OCI-M1 (cell line): ENCODE measurements around the gene PRKCE.

ENCODE experiments used
- DNase-seq: peaks from one replicate; lab custom pipeline; 2025; lab: John Stamatoyannopoulos, UW

Gene PRKCE

DNA sequence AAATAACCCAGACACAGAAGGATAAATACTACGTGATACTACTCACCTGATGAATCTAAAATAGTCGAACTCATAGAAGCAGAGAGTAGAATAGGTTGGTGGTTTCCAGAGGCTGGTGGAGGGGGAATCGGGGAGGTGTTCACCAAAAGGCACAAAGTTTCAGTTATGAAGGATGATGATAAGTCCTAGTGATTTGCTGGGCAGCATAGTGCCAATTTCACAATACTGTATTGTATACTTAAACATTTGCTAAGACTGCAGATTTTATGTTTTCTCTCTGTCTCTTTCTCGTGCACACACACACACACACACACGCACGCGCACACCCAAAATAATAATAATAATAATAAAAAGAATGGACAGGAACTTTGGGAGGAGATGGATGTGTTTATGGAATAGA lies 425.4 kb downstream of the PRKCE start:
- no peak for DNase-seq

DNA sequence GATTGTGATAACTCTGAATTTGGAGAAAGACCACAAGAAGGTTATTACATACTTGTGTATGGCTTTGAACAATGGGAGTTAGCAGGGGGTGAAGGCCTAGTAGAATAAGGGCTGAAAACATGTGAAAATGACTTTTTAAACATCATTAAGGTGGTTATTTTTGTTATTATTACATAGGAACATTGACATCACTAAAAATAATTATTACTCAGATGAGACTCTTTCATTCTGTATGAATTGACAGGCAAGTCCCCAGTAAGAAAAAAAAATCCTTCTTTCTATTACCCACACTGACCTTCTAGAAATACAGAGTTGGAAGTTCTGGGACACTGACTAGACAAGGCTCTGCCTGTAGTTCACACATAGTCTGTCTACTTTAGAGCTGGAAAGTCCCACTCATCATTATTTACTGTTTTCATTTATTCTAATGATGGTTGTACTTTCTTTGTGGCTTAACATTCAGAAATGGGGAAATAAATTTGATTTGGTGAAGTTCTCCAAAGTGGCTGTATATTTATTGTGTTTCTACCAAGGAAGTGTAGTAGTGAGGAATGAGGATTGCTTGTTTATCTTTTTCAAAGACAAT lies 426.1 kb downstream of the PRKCE start:
- DNase-seq, result no peak

DNA sequence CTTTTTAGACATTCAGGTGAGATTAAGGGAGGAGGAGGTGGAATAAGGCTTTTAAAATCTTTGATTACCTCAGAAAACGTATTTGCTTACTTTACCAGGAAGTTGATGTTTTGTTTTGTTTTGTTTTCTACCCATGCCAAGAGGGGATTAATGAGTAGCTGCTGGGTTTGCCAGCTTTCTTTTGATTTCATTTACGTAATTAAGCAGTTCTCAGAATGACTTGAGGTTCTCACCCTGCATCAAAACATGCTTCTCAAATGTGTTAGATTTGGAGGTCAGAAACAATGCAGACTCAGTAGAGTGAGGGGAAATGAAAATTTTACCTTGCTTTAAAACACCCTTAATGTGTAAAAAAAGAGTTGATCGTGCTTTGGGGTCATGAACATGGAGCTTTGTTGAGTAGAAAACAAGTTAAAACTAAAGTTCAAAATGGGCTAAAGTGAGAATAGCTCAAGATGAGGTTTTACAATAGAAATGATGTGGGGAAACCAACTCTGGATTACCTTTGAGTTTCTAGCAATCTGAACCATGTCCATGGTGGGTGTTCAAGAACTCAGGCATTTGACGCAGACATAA lies 428.6 kb downstream of the PRKCE start:
- no peak for DNase-seq

DNA sequence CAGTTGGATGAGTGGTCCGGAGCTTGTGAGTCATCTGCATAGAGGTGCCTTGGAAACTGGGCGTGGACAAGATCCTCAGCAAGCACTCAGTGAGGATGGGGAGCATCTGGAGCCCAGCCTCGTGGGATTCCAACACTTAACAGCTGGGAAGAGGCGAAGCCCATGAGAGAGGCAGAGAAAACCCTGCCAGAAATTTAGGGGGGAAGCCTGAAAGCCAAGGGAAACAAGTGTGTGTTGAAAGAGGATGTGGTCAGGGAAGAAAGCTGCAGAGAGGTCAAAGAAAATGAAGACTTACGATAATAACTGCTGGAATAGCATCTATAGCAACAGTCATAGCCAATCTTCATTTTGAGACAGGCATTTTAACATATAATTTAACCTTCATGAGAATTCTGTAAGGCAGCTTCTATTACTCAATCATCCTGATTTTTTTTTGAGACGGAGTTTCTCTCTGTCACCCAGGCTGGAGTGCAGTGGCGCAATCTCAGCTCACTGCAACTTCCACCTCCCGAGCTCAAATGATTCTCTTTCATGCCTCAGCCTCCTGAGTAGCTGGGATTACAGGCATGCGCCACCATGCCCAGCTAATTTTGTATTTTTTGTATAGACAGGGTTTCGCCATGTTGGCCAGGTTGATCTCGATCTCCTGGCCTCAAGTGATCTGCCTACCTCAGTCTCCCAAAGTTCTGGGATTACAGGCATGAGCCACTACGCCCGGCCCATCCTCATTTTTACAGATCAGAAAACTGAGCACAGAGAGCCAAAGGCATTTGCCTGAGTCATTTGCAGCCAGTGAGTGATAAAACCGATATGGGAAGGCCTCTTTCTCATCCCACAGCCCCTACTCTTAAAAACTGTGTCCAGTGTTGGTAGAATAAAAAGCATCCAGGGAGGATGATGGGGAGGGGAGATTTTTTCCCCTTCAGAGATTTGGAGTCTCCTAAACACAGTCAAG lies 431.3 kb downstream of the PRKCE start:
- no peak for DNase-seq

DNA sequence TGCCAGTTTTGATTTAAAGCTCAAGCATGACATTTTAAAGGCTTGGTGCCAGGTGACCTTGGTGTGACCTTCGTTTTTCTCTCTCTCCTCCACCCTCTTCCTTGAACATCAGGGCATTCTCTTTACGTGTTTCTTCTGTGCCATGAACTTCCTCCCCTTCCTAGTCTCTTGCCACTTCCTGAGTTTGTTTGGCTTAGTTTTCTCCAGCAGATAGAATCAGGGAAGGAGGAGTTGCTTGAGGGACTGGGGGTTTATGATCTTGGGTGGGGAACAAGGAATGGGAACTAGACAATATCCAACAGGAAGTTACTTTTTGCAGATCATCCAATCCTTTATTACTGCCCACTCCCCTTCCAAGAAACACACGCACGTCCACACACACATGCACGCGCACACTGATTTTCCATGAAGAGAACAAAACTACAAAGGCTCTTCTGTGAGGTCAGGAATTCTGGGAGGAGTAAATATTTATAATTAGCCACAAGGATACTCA lies 435.1 kb downstream of the PRKCE start:
- no peak for DNase-seq

- no peak for DNase-seq
These were observed 436.0 kb downstream of the PRKCE start for GRCh38 chr2:46087492-46087891.

- DNase-seq, result no peak
These were observed 439.5 kb downstream of the PRKCE start for GRCh38 chr2:46091004-46091403.

GRCh38 chr2:46091961-46092667 lies 440.6 kb downstream of the PRKCE start:
- no peak for DNase-seq

GRCh38 chr2:46094689-46095088 lies 443.2 kb downstream of the PRKCE start:
- no peak for DNase-seq

DNA sequence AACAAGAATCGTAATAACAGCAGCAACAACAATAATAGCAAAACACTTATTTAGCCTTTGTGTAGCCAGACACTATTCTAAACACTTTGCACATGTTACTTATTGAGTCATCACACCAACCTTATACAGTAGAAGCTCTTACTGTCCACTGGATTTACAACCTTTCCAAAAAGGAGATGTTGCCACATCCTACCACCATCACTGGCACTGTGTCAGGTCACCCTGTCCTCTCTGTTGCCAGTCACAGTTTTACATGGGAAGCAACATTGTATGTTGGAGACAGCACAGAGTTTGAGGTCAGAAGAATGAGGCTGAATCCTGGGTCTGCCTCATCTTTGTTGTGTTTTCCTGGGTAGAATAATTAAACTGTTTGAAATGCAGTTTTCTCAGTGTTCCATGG lies 444.4 kb downstream of the PRKCE start:
- no peak for DNase-seq

DNA sequence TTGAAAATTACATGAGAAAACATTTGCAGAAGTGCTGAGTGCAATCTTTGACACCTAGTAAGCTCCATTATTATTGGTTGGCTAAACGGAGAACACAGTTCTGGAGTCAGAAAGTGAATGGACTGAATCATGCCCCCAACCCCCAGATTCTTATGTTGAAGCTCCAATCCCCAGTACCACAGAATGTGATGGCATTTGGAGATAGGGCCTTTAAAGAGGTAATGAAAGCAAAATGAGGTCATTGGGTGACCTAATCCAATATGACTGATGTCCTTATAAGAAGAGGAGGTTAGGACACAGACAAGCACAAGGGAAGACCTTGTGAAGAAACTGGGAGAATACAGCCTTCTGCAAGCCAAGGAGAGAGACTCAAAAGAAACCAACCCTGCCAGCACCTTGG lies 444.8 kb downstream of the PRKCE start:
- DNase-seq, result peak; percentile 6

- peak; percentile 5 for DNase-seq
These were observed 446.4 kb downstream of the PRKCE start for GRCh38 chr2:46097714-46098480.

- DNase-seq, result no peak
These were observed 447.2 kb downstream of the PRKCE start for GRCh38 chr2:46098621-46099062.

DNA sequence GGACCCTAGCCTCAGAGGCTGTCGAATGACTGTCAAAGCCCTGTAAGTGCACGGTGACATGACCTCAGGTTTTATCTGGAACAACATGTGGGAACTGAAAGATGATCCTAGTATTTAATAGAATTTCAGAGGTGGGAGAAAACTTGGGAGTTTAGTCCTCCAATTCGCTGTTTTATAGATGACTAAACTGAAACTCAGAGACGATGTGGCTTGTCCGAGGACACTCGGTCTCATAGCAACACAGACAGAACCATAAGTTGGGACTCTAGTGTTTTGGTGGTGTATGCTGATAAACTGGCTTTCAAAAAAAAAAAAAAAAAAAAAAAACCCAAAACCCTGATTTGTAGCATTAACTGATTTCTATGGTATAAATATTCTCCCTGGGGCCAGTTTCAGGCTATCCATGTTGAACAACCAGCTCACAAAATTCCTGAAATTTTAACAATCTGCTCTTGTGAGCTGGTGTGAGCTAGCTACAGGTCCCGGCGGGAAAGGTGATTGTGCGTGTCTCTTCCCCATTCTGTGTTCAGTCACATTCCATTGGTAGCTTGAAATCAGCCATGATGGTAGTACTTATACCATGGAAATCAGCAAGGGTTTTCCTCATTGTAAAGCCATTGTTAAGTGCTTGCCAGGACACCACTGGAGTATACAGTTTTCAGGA lies 450.2 kb downstream of the PRKCE start:
- no peak for DNase-seq

DNA sequence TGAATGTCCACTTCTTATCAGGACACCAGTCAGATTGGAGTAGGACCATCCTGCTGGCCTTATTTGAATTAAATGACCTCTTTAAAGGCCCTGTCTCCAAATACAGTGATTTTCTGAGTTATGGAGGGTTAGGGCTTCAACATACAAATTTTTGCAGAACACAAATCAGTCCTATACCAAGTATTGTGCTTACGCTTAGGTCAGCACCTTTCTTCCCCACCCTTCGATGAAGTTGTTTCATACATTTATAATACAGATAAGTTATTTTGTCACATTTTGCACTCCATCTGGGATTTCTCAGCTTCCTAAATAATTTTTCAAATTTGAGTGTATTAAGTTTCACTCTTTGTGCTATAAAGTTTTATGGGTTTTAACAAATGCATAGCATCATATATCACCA lies 455.2 kb downstream of the PRKCE start:
- no peak for DNase-seq

DNA sequence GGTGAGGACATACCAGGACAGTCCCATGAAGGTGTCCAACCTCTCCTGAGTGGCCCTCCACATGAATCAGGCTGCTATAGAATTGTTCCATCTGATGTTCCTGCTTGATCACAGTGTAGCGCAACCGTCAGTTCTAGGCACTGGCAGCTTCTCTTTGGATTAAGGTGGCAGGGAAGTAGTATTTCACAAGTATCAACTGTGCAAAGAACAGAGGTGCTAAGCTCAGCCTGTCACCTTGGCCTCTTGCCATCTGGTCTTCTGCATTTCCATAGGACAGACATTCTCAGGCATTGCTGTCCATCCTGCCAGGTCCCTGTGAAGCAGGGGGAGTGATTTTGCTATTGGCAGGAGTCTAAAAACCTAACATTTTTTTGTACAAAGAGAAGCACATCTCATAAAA lies 463.5 kb downstream of the PRKCE start:
- no peak for DNase-seq

- DNase-seq, result no peak
These were observed 464.7 kb downstream of the PRKCE start for GRCh38 chr2:46116150-46116549.

- no peak for DNase-seq
These were observed 465.1 kb downstream of the PRKCE start for GRCh38 chr2:46116553-46116991.

DNA sequence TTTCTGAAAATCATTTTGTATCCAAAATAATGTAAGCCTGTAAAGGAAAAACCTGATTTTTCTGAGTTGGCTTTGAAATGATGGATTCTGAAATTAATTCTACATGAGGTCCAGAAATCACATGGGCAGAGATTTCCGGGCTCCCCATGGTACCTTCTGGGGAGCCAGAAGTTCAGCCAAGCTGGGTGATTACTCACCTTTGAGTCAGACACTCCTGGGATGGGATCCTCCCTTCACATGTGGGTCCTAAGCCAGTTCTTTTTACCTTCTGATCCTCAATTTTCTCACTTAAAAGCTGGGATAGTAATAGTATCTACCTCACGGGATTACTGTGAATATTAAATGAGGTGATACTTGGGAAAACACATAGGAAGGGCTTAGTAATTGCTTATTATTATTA lies 465.9 kb downstream of the PRKCE start:
- DNase-seq, result no peak

DNA sequence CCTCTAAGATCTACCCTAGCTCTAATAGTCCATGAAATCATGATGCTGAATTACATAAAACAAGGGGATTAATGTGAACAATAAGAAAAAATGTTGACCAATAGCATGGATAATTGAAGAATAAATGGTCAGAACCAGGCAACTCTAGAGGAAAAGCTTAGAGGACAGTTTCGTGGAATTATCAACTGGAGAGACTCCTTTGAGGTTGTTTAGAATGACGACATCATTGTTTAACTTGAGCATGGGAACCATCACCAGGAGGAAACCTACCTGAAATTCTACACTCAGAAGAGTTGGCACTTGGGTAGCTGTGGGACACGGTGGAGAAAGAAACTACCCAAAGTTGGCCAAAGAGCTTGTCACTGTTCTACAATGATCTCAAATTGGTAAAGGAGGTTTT lies 466.5 kb downstream of the PRKCE start:
- DNase-seq, result no peak
